Neuron (in vitro differentiated cells): Measurements from ENCODE around the gene UGT1A6.
"Not testable (repeated sequence)": the region's sequence is repeated elsewhere in the genome, so short reads cannot be mapped to it uniquely, and the experiment has no call there.

ENCODE experiments used
- H2AFZ ChIP-seq: one replicate; pipeline ENCODE4 v1.6.1; 2013; ENCODE audit warnings: low read depth, mild to moderate bottlenecking, inconsistent platforms, low read length, moderate library complexity
- H3K27me3 ChIP-seq: one replicate; pipeline ENCODE4 v1.6.1; 2013; ENCODE audit warnings: low read length; ENCODE audit not compliant: insufficient read depth
- H3K36me3 ChIP-seq: one replicate; pipeline ENCODE4 v1.6.1; 2013; ENCODE audit warnings: low read length; ENCODE audit not compliant: insufficient read depth
- H3K4me1 ChIP-seq: one replicate; pipeline ENCODE4 v1.6.1; 2013; ENCODE audit warnings: low read length; ENCODE audit not compliant: insufficient read depth
- H3K4me3 ChIP-seq: 2 replicates; pipeline ENCODE4 v1.5.1; 2013; ENCODE audit warnings: mild to moderate bottlenecking, low read length, moderate library complexity
- H3K9me3 ChIP-seq: one replicate; pipeline ENCODE4 v1.6.1; 2013; ENCODE audit warnings: low read length

The UGT1A6 gene

GRCh38 chr2:233692648-233693047 lies at the start of gene UGT1A6:
UGT1A6 (plus strand) TSS chr2:233692890; CDS start chr2:233693005, 115 bp downstream.
- Histone ChIP-seq H3K27me3 (peaks cover 2% of the 10 kb centered on the region), H3K4me1 (no peaks in the 10 kb centered on the region), H2AFZ (no peak within 1 kb of the TSS), H3K36me3 (no peaks in the 10 kb centered on the region), H3K9me3 (no peaks in the 10 kb centered on the region), H3K4me3 (no peak within 1 kb of the TSS)

GRCh38 chr2:233643128-233643527 lies 49.6 kb upstream of the UGT1A6 start:
- H3K36me3 ChIP-seq, result no peaks in the 10 kb centered on the region
- no peaks in the 10 kb centered on the region for H3K4me1 ChIP-seq
- H3K4me3 ChIP-seq, result no peak overlapping the region
- peaks cover 2% of the 10 kb centered on the region for H3K9me3 ChIP-seq
- no peaks in the 10 kb centered on the region for H3K27me3 ChIP-seq
- no peak overlapping the region for H2AFZ ChIP-seq

- not testable (repeated sequence) for H3K27me3 ChIP-seq, H3K36me3 ChIP-seq, H2AFZ ChIP-seq, H3K4me3 ChIP-seq, H3K9me3 ChIP-seq, H3K4me1 ChIP-seq
These were observed 46.7 kb upstream of the UGT1A6 start for GRCh38 chr2:233646033-233646432.

GRCh38 chr2:233650981-233651380 lies 41.7 kb upstream of the UGT1A6 start:
- Histone ChIP-seq H3K9me3 (peaks cover under 1% of the 10 kb centered on the region), H3K4me3 (no peak overlapping the region), H3K4me1 (no peaks in the 10 kb centered on the region), H2AFZ (no peak overlapping the region), H3K36me3 (no peaks in the 10 kb centered on the region), H3K27me3 (no peaks in the 10 kb centered on the region)

- no peak overlapping the region for H2AFZ ChIP-seq
- no peaks in the 10 kb centered on the region for H3K9me3 ChIP-seq
- no peaks in the 10 kb centered on the region for H3K27me3 ChIP-seq
- H3K4me1 ChIP-seq, result no peaks in the 10 kb centered on the region
- H3K4me3 ChIP-seq, result no peak overlapping the region
- no peaks in the 10 kb centered on the region for H3K36me3 ChIP-seq
These were observed 41.3 kb upstream of the UGT1A6 start for GRCh38 chr2:233651430-233651829.

GRCh38 chr2:233654501-233654900 lies 38.2 kb upstream of the UGT1A6 start:
- Histone ChIP-seq H3K36me3 (no peaks in the 10 kb centered on the region), H3K27me3 (no peaks in the 10 kb centered on the region), H3K4me1 (no peaks in the 10 kb centered on the region)

GRCh38 chr2:233655043-233655442 lies 37.6 kb upstream of the UGT1A6 start:
- no peaks in the 10 kb centered on the region for H3K4me1 ChIP-seq
- no peaks in the 10 kb centered on the region for H3K9me3 ChIP-seq
- H3K4me3 ChIP-seq, result no peak overlapping the region
- no peaks in the 10 kb centered on the region for H3K27me3 ChIP-seq
- H3K36me3 ChIP-seq, result no peaks in the 10 kb centered on the region
- H2AFZ ChIP-seq, result no peak overlapping the region

More at GRCh38 chr2:233654501-233654900, 38.2 kb upstream of the UGT1A6 start:
- no peak overlapping the region for H3K4me3 ChIP-seq
- H3K9me3 ChIP-seq, result no peaks in the 10 kb centered on the region
- H2AFZ ChIP-seq, result no peak overlapping the region

GRCh38 chr2:233655943-233656342 lies 36.7 kb upstream of the UGT1A6 start:
- H2AFZ ChIP-seq, H3K36me3 ChIP-seq, H3K4me1 ChIP-seq, H3K4me3 ChIP-seq, H3K27me3 ChIP-seq, H3K9me3 ChIP-seq: not testable (repeated sequence)

GRCh38 chr2:233656443-233656842 lies 36.2 kb upstream of the UGT1A6 start:
- Histone ChIP-seq H3K27me3 (no peaks in the 10 kb centered on the region), H3K4me1 (no peaks in the 10 kb centered on the region), H2AFZ (no peak overlapping the region), H3K9me3 (no peaks in the 10 kb centered on the region), H3K4me3 (no peak overlapping the region), H3K36me3 (no peaks in the 10 kb centered on the region)

GRCh38 chr2:233658610-233659009 lies 34.1 kb upstream of the UGT1A6 start:
- Histone ChIP-seq H3K4me1 (no peaks in the 10 kb centered on the region), H3K36me3 (no peaks in the 10 kb centered on the region)

GRCh38 chr2:233663911-233664310 lies 28.8 kb upstream of the UGT1A6 start:
- H3K36me3 ChIP-seq, result no peaks in the 10 kb centered on the region

More at GRCh38 chr2:233658610-233659009, 34.1 kb upstream of the UGT1A6 start:
- Histone ChIP-seq H3K9me3 (no peaks in the 10 kb centered on the region), H3K4me3 (no peak overlapping the region), H3K27me3 (no peaks in the 10 kb centered on the region), H2AFZ (no peak overlapping the region)

GRCh38 chr2:233668605-233669260 lies 24.0 kb upstream of the UGT1A6 start:
- Histone ChIP-seq H3K4me3 (no peak overlapping the region), H3K4me1 (no peaks in the 10 kb centered on the region), H3K27me3 (no peaks in the 10 kb centered on the region), H3K9me3 (peaks cover 2% of the 10 kb centered on the region), H3K36me3 (no peaks in the 10 kb centered on the region), H2AFZ (no peak overlapping the region)

More at GRCh38 chr2:233663911-233664310, 28.8 kb upstream of the UGT1A6 start:
- H3K27me3 ChIP-seq, result no peaks in the 10 kb centered on the region
- H2AFZ ChIP-seq, result no peak overlapping the region
- H3K4me3 ChIP-seq, result no peak overlapping the region
- H3K9me3 ChIP-seq, result no peaks in the 10 kb centered on the region
- no peaks in the 10 kb centered on the region for H3K4me1 ChIP-seq

- Histone ChIP-seq H3K36me3 (no peaks in the 10 kb centered on the region), H3K4me3 (no peak within 1 kb of the TSS), H3K9me3 (peaks cover 2% of the 10 kb centered on the region), H2AFZ (no peak within 1 kb of the TSS), H3K27me3 (no peaks in the 10 kb centered on the region), H3K4me1 (no peaks in the 10 kb centered on the region)
These were observed 21.2 kb upstream of the UGT1A6 start, which contains the start of gene UGT1A9 for GRCh38 chr2:233671290-233672161. UGT1A9 (plus strand) TSS chr2:233671898; CDS start chr2:233671935, 37 bp downstream.
